Hepatocyte (in vitro differentiated cells): ENCODE measurements around the gene TAOK3.

Experiments used
- CTCF ChIP-seq: fragments of 200-600 bp; sonication (generic); IDR thresholded peaks from 2 replicates; pipeline ENCODE4 v1.5.1; 2016; ENCODE audit warnings: antibody characterized with exemption, mild to moderate bottlenecking; ENCODE audit not compliant: poor library complexity
- EZH2 ChIP-seq: fragments of 200-600 bp; sonication (generic); IDR thresholded peaks from 2 replicates; pipeline ENCODE4 v1.6.1; 2016; ENCODE audit warnings: antibody characterized with exemption, mild to moderate bottlenecking, borderline replicate concordance

- TF ChIP-seq EZH2 (no peak), CTCF (no peak)
Measured at GRCh38 chr12:118274066-118274465, 98.6 kb downstream of the TAOK3 start.
